ENCODE data around the gene DTHD1.

DTHD1 gene

GRCh38 chr4:36351082-36351666 is 69.8 kb downstream of the DTHD1 start:
- no peak overlapping the region for H3K4me3 ChIP-seq (ENCODE audit: low read depth, low read length)
- TF ChIP-seq CTCF (conservative IDR thresholded peaks at IDR 0.05; ENCODE audit: low read depth, low read length) = peak; percentile 68
- peak; percentile 53 for DNase-seq (ENCODE audit: low read depth)

GRCh38 chr4:36353998-36354397 is 72.6 kb downstream of the DTHD1 start:
- no peak for TF ChIP-seq CTCF (conservative IDR thresholded peaks at IDR 0.05; ENCODE audit: low read depth, low read length)
- H3K4me3 ChIP-seq (ENCODE audit: low read depth, low read length) = no peak overlapping the region
- no peak for DNase-seq (ENCODE audit: low read depth)

- DNase-seq (ENCODE audit: low read depth) = no peak
- no peak overlapping the region for H3K4me3 ChIP-seq (ENCODE audit: low read depth, low read length)
- no peak for TF ChIP-seq CTCF (conservative IDR thresholded peaks at IDR 0.05; ENCODE audit: low read depth, low read length)
Observed at GRCh38 chr4:36358173-36358572, 76.8 kb downstream of the DTHD1 start.

GRCh38 chr4:36360755-36361154 is 79.3 kb downstream of the DTHD1 start:
- no peak for DNase-seq (ENCODE audit: low read depth)
- no peak overlapping the region for H3K4me3 ChIP-seq (ENCODE audit: low read depth, low read length)
- TF ChIP-seq CTCF (conservative IDR thresholded peaks at IDR 0.05; ENCODE audit: low read depth, low read length) = no peak

GRCh38 chr4:36363024-36363423 is 81.6 kb downstream of the DTHD1 start:
- DNase-seq (ENCODE audit: low read depth) = peak; percentile 16
- no peak overlapping the region for H3K4me3 ChIP-seq (ENCODE audit: low read depth, low read length)
- no peak for TF ChIP-seq CTCF (conservative IDR thresholded peaks at IDR 0.05; ENCODE audit: low read depth, low read length)

GRCh38 chr4:36374836-36375511 is 93.6 kb downstream of the DTHD1 start:
- no peak for TF ChIP-seq CTCF (conservative IDR thresholded peaks at IDR 0.05; ENCODE audit: low read depth, low read length)
- DNase-seq (ENCODE audit: low read depth) = no peak

More at GRCh38 chr4:36374836-36375511, 93.6 kb downstream of the DTHD1 start:
- no peak overlapping the region for H3K4me3 ChIP-seq (ENCODE audit: low read depth, low read length)
